ENCODE measurements around the gene ZFP82.

ZFP82 gene

DNA sequence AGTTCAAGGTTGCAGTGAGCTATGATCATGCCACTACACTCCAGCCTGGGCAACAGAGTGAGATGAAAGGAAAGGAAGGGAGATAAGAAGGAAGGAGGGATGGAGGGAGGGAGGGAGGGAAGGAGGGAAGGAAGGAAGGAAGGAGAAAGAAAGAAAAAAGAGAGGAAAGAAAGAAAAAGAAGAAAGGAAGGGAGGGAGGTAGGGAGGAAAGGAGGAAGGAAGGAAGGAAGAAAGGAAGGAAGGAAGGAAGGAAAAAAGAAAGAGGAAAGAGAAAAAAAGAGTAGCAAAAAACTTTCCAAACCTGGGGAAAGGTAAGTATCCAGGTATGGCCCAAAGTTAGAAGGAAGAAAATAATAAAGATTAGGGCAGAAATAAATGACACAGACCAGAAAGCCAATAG is 46.6 kb downstream of the ZFP82 start:
- DNase-seq, result no peak

- no peak for DNase-seq
Observed at GRCh38 chr19:36363845-36364244, 54.6 kb downstream of the ZFP82 start.

Data from effector CD8-positive, alpha-beta T cell (primary cell).